Common myeloid progenitor, CD34-positive (primary cell): ENCODE data around the gene ORM1.

Experiments
- CTCF ChIA-PET: fragments of 350-600 bp; sonication (Branson Sonifier 250); formaldehyde crosslinking; loops from one replicate; lab custom pipeline; 2021; ENCODE audit warnings: antibody characterized with exemption; lab: Charles Lee
- POLR2A ChIA-PET: fragments of 350-600 bp; sonication (Branson Sonifier 250); formaldehyde crosslinking; loops from one replicate; lab custom pipeline; 2021; ENCODE audit warnings: antibody characterized with exemption; lab: Charles Lee
- DNase-seq, 3 donors: peaks; one replicate each; pipeline versions ENCODE4 v3.0.0 to v3.0.0-alpha.2; 2013
- H3K27ac ChIP-seq, 2 experiments: 1 replicate in 1 of 2; 2 replicates in 1 of 2; pipeline ENCODE4 v1.7.0; 2013; ENCODE audit warnings: inconsistent platforms in 2 of 2, low read length in 2 of 2, mild to moderate bottlenecking in 2 of 2, low read depth in 1 of 2, moderate library complexity in 1 of 2; ENCODE audit not compliant: severe bottlenecking in 2 of 2, insufficient read depth in 1 of 2, poor library complexity in 1 of 2
- H3K27me3 ChIP-seq, 5 experiments: replicated peaks in 2 of 5; 1 replicate in 3 of 5; 2 replicates in 2 of 5; pipeline versions ENCODE4 v1.6.1 to v1.7.0; 2013; ENCODE audit warnings: low read length in 4 of 5, mild to moderate bottlenecking in 2 of 5, moderate library complexity in 2 of 5, inconsistent platforms in 1 of 5; ENCODE audit not compliant: insufficient read depth in 5 of 5, control insufficient read depth in 4 of 5
- H3K36me3 ChIP-seq, 4 experiments: 1 replicate in 2 of 4; 2 replicates in 2 of 4; pipeline versions ENCODE4 v1.6.1 to v1.7.0; 2013; ENCODE audit warnings: low read length in 3 of 4, control low read depth in 1 of 4, mild to moderate bottlenecking in 1 of 4; ENCODE audit not compliant: control insufficient read depth in 4 of 4, insufficient read depth in 4 of 4
- H3K4me1 ChIP-seq, 4 experiments: 1 replicate in 3 of 4; 2 replicates in 1 of 4; pipeline versions ENCODE4 v1.6.1 to v1.7.1; 2013; ENCODE audit warnings: low read length in 3 of 4, mild to moderate bottlenecking in 3 of 4, control low read depth in 1 of 4, inconsistent platforms in 1 of 4, moderate library complexity in 1 of 4; ENCODE audit not compliant: control insufficient read depth in 4 of 4, insufficient read depth in 4 of 4; ENCODE audit errors: control extremely low read depth in 1 of 4
- H3K4me3 ChIP-seq, 7 experiments: 1 replicate in 4 of 7; 2 replicates in 3 of 7; pipeline versions ENCODE4 v1.5.1 to v1.7.0; 2013; ENCODE audit warnings: mild to moderate bottlenecking in 7 of 7, low read length in 6 of 7, moderate library complexity in 6 of 7, inconsistent platforms in 2 of 7, low read depth in 2 of 7, control low read depth in 1 of 7; ENCODE audit not compliant: insufficient read depth in 4 of 7, control insufficient read depth in 1 of 7; ENCODE audit errors: extremely low read depth in 1 of 7
- H3K9me3 ChIP-seq, 5 experiments: 1 replicate in 4 of 5; 2 replicates in 1 of 5; pipeline versions ENCODE4 v1.6.1 to v1.7.1; 2013; ENCODE audit warnings: low read length in 4 of 5, mild to moderate bottlenecking in 2 of 5, inconsistent platforms in 1 of 5, low read depth in 1 of 5, moderate library complexity in 1 of 5; ENCODE audit not compliant: control insufficient read depth in 4 of 5, insufficient read depth in 2 of 5; ENCODE audit errors: control extremely low read depth in 1 of 5
- WGBS: methylation state at CpG from one replicate; pipeline ENCODE4 v1.1.5; 2013; ENCODE audit not compliant: insufficient coverage; 5-methylcytosine and 5-hydroxymethylcytosine counted together

Gene ORM1

DNA sequence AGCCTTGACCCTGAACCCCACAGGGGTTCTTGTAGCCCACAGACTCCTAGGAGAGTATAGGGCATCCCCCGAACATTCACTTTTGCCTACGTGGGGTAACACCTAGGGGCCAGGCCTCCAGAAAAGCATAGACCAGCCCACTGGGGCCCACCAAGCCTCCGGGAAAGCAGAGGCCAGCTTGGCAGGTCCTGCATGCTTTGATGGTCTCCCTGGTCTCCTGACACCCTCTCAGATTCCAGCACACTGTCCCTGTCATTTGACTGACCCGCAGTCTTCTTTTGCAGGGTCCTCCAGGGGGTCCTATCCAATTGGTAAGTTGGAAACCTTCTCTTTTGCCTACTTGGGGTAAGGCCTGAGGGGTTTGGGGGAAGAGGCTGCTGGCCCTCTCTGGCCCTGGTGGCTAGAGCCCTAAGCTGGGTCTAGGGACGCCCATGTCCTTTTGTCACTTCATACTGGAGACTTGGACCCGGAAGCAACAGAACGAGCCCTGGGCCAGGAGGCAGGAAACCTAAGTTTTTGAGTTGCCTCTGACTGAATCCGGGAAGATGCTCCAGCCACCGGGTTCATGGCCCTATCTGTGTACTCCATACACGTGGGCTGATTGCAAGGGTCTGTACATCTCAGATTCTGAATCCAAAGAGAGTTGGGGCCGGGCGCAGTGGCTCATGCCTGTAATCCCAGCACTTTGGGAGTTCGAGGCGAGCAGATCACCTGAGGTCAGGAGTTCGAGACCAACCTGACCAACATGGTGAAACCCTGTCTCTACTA, 20.9 kb upstream of the ORM1 start:
- H3K27me3 ChIP-seq = peaks cover 0 to 4% (median 0%) of the 10 kb centered on the region in 5 experiments

GRCh38 chr9:114302727-114303126, 20.2 kb upstream of the ORM1 start:
- WGBS = 90% methylated on average over 5 of the region's 6 CpGs
- H3K27me3 ChIP-seq = peaks cover 0 to 6% (median 0%) of the 10 kb centered on the region in 5 experiments
- ChIA-PET CTCF (interaction anchor here (2.5 kb wide), 1 partner anchor 194 kb away, joined by 12 read pairs; no protein-coding TSS in a partner anchor), POLR2A (no interaction called here)
- no peak for DNase-seq
- no peaks in the 10 kb centered on the region for H3K36me3 ChIP-seq
- no peaks in the 10 kb centered on the region for H3K4me1 ChIP-seq
- no peak overlapping the region for H3K4me3 ChIP-seq
- H3K9me3 ChIP-seq = no peaks in the 10 kb centered on the region
- H3K27ac ChIP-seq = no peak overlapping the region

More for the DNA sequence above, 20.9 kb upstream of the ORM1 start:
- no peak for DNase-seq
- WGBS = 98% methylated on average over 12 of the region's 15 CpGs
- H3K36me3 ChIP-seq = no peaks in the 10 kb centered on the region
- H3K4me1 ChIP-seq = no peaks in the 10 kb centered on the region
- no peak overlapping the region for H3K4me3 ChIP-seq
- CTCF ChIA-PET = no interaction called here
- POLR2A ChIA-PET = no interaction called here
- H3K9me3 ChIP-seq = peaks cover 0 to 1% (median 0%) of the 10 kb centered on the region in 5 experiments
- H3K27ac ChIP-seq = no peak overlapping the region

DNA sequence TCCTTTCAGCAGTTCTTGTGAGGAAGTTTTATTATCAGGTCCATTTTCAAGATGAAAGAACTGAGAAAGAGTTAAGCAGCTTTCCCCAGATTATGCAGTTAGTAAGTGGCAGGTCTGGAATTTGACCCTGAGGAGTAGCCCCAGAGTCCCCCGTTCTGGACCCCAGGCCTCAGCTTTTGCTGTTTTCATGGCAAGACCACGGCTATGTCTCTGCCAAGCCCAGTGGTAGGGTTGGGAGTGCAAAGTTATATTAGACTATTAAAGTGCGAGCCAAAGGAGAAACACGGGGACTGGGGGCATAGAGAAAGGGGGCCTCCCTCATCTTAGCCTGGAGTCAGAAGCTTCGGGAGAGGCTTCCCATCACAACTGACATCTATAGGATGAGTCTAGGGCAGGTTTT, 19.3 kb upstream of the ORM1 start:
- no peaks in the 10 kb centered on the region for H3K36me3 ChIP-seq
- H3K9me3 ChIP-seq = no peaks in the 10 kb centered on the region
- H3K27me3 ChIP-seq = peaks cover 0 to 6% (median 0%) of the 10 kb centered on the region in 5 experiments
- ChIA-PET CTCF (interaction anchor here (1.4 to 2.5 kb wide), 3 partner anchors 195 to 222 kb away, joined by 3 to 12 read pairs (median 6); no protein-coding TSS in a partner anchor), POLR2A (interaction anchor here (0.6 kb wide), 1 partner anchor 239 kb away, joined by 3 read pairs; no protein-coding TSS in a partner anchor)
- H3K27ac ChIP-seq = no peak overlapping the region
- no peak overlapping the region for H3K4me3 ChIP-seq
- WGBS = 83% methylated on average over 4 of the region's 5 CpGs
- no peak for DNase-seq
- no peaks in the 10 kb centered on the region for H3K4me1 ChIP-seq

DNA sequence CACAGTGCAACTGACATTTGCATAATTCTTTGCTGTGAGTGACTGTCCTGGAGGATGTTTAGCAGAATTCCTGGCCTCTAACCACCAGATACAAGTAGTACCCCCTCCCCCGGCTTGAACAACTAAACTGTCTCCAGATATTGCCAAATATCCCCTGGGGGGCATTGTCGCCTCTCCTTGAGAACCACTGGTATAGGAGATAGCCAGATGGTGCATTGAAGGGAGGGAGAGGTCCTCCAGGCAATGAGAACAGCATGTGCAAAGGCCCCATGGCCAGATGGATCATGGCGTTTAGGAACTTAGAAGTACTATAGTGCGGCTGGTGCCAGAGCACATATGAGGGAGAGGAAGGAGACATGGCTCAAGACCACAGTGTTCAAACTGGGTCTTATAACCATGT, 18.9 kb upstream of the ORM1 start:
- no peaks in the 10 kb centered on the region for H3K4me1 ChIP-seq
- CTCF ChIA-PET = interaction anchor here (1.2 to 2.5 kb wide), 5 partner anchors 164 to 222 kb away, joined by 3 to 12 read pairs (median 4); no protein-coding TSS in a partner anchor
- DNase-seq = no peak

GRCh38 chr9:114304416-114305188, 18.3 kb upstream of the ORM1 start:
- no peaks in the 10 kb centered on the region for H3K36me3 ChIP-seq
- H3K27ac ChIP-seq = no peak overlapping the region
- no peaks in the 10 kb centered on the region for H3K4me1 ChIP-seq
- peaks cover 0 to 6% (median 0%) of the 10 kb centered on the region in 5 experiments for H3K27me3 ChIP-seq
- DNase-seq = no peak
- H3K4me3 ChIP-seq = no peak overlapping the region
- 93% methylated on average over 9 of the region's 10 CpGs for WGBS
- no peaks in the 10 kb centered on the region for H3K9me3 ChIP-seq
- POLR2A ChIA-PET = interaction anchor here (0.6 kb wide), 1 partner anchor 238 kb away, joined by 3 read pairs; no protein-coding TSS in a partner anchor
- CTCF ChIA-PET = interaction anchor here (1.2 to 2.5 kb wide), 5 partner anchors 165 to 223 kb away, joined by 3 to 12 read pairs (median 4); no protein-coding TSS in a partner anchor

More for the DNA sequence above, 18.9 kb upstream of the ORM1 start:
- 97% methylated on average over 3 of the region's 4 CpGs for WGBS
- POLR2A ChIA-PET = interaction anchor here (0.6 kb wide), 1 partner anchor 239 kb away, joined by 3 read pairs; no protein-coding TSS in a partner anchor
- H3K9me3 ChIP-seq = no peaks in the 10 kb centered on the region
- no peaks in the 10 kb centered on the region for H3K36me3 ChIP-seq
- H3K4me3 ChIP-seq = no peak overlapping the region
- no peak overlapping the region for H3K27ac ChIP-seq
- peaks cover 0 to 6% (median 0%) of the 10 kb centered on the region in 5 experiments for H3K27me3 ChIP-seq

GRCh38 chr9:114307899-114308267, 15.0 kb upstream of the ORM1 start:
- ChIA-PET CTCF (interaction anchor here (0.8 to 1.1 kb wide), 2 partner anchors 18 to 197 kb away, joined by 3 to 5 read pairs; no protein-coding TSS in a partner anchor), POLR2A (no interaction called here)
- no peak for DNase-seq
- H3K36me3 ChIP-seq = no peaks in the 10 kb centered on the region
- no peak overlapping the region for H3K4me3 ChIP-seq
- no peak overlapping the region for H3K27ac ChIP-seq
- no peaks in the 10 kb centered on the region for H3K9me3 ChIP-seq
- no peaks in the 10 kb centered on the region for H3K4me1 ChIP-seq
- H3K27me3 ChIP-seq = peaks cover 0 to 6% (median 0%) of the 10 kb centered on the region in 5 experiments
- 95% methylated on average over 2 of the region's 6 CpGs for WGBS
